ENCODE data around the gene ADCY2. TPM values are rescaled to one million over a fixed set of nuclear protein-coding genes. Genes with fewer than 3 reads are reported as not detected.

Gene ADCY2
- total and polyA plus RNA-seq, 4 experiments from 2014 or later: not detected

DNA sequence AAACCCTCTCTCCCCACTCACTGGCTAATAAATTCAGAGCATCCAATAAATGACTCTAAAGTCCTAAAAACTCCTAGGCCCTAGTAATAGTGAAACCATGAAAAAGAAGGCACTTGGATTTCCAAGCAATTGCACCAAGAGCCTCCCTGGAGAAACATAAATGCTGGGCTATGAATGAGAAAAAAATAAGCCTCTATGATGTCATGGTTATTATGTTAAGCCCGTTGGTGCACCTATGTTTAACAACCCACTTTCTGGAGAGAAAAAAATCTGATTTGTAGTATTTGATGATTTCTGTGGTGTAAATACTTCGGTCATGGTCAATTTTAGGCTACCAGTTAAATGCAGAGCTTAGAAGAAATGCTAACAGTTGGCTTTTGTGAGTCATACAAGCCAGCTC lies 446.6 kb downstream of the ADCY2 start:
- H3K9me3 ChIP-seq (ENCODE audit: control insufficient read depth in 1 of 2, low read length in 2 of 2): no peaks in the 10 kb centered on the region
- DNase-seq: no peak
- Mint-ChIP-seq H3K27me3 (peaks cover 21 to 25% of the 10 kb centered on the region in 2 donors), H3K4me1 (peaks cover 0 to 1% (median 0%) of the 10 kb centered on the region in 4 donors), H3K4me3 (no peak overlapping the region), H3K36me3 (no peaks in the 10 kb centered on the region), H3K27ac (no peak overlapping the region), H3K9me3 (peaks cover 0 to 4% (median 0%) of the 10 kb centered on the region in 8 donors)
- POLR2A ChIA-PET (ENCODE audit: partially characterized antibody): no interaction called here
- H3K27ac ChIP-seq (ENCODE audit: low read depth, low read length): no peak overlapping the region
- H3K4me3 ChIP-seq (ENCODE audit: low read length in 2 of 2): no peak overlapping the region
- intact Hi-C loops (cut with micrococcal nuclease): no loop called here
- CTCF ChIA-PET (ENCODE audit: partially characterized antibody): interaction anchor here (1.0 kb wide), 1 partner anchor 44 kb away, joined by 3 read pairs; no protein-coding TSS in a partner anchor
- peaks cover under 1% of the 10 kb centered on the region for H3K27me3 ChIP-seq (ENCODE audit: insufficient read depth, low read length)
- H3K4me1 ChIP-seq (ENCODE audit: insufficient read depth, low read length): no peaks in the 10 kb centered on the region
- no peaks in the 10 kb centered on the region for H3K36me3 ChIP-seq (ENCODE audit: insufficient read depth, low read length)

DNA sequence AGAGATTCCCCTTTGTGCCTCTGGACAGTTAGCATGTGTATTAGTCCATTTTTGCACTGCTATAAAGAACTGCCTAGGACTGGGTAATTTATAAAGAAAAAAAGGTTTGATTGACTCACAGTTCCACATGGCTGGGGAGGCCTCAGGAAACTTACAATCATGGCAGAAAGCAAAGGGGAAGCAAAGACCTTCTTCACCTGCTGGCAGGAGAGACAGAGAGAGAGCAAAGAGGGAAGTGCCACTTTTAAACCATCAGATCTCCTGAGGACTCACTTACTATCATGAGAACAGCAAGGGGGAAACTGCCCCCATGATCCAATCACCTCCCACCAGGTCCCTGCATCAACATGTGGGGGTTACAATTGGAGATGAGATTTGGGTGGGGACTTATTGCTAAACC lies 449.0 kb downstream of the ADCY2 start:
- Histone ChIP-seq H3K4me1 (ENCODE audit: insufficient read depth, low read length) (peaks cover 7% of the 10 kb centered on the region), H3K9me3 (ENCODE audit: control insufficient read depth in 1 of 2, low read length in 2 of 2) (no peaks in the 10 kb centered on the region), H3K27me3 (ENCODE audit: insufficient read depth, low read length) (peaks cover 13% of the 10 kb centered on the region), H3K4me3 (ENCODE audit: low read length in 2 of 2) (no peak overlapping the region), H3K27ac (ENCODE audit: low read depth, low read length) (no peak overlapping the region), H3K36me3 (ENCODE audit: insufficient read depth, low read length) (no peaks in the 10 kb centered on the region)
- DNase-seq: no peak
- no peak overlapping the region for H3K4me3 Mint-ChIP-seq
- H3K27ac Mint-ChIP-seq: no peak overlapping the region
- H3K4me1 Mint-ChIP-seq: peaks cover 0 to 8% (median 2%) of the 10 kb centered on the region in 4 donors
- intact Hi-C loops (cut with micrococcal nuclease): no loop called here
- ChIA-PET POLR2A (ENCODE audit: partially characterized antibody) (interaction anchor here (0.7 kb wide), 1 partner anchor 675 kb away, joined by 3 read pairs; no protein-coding TSS in a partner anchor), CTCF (ENCODE audit: partially characterized antibody) (interaction anchor here (1.8 to 2.4 kb wide), 2 partner anchors 11 to 13 kb away, joined by 4 to 12 read pairs; no protein-coding TSS in a partner anchor)
- H3K9me3 Mint-ChIP-seq: peaks cover 0 to 4% (median 0%) of the 10 kb centered on the region in 8 donors
- H3K27me3 Mint-ChIP-seq: peaks cover 27 to 31% of the 10 kb centered on the region in 2 donors
- no peaks in the 10 kb centered on the region for H3K36me3 Mint-ChIP-seq

DNA sequence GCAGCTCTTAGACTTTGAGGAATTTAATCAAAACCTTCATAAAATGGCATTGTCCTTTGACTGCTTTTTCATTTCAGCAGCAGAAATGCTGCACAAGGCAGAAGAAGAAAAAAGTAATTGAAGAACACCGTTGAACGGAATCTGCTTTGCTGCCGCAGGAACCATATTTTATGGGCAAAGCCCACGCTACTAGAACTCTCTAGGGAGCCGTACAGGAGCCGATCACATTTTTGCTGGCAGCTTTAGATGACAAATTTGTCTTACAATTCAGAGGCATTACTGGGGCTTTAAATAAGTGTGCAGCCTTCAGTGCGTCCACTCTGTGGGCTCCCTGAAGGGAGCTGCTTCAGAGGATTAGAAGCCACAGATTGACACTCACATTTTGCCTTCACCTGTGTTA lies 449.6 kb downstream of the ADCY2 start:
- H3K27me3 Mint-ChIP-seq: peaks cover 27 to 28% of the 10 kb centered on the region in 2 donors
- POLR2A ChIA-PET (ENCODE audit: partially characterized antibody): interaction anchor here (0.7 kb wide), 1 partner anchor 676 kb away, joined by 3 read pairs; no protein-coding TSS in a partner anchor

DNA sequence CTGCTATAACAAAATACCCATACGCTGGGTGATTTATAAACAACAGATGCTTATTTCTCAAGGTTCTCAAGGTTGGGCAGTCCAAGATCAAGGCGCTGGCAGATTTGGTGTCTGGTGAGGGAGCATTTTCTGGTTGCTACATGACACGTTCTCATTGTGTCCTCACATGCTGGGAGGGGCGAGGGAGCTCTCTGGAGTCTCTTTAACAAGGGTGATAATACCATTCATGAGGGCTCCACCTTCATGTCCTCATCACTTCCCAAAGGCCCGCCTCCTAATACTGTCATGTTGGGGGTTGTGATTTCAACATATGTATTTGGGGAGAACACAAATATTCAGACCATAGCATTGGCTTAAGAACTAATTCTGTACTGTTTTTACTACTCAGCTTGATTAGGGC lies 450.4 kb downstream of the ADCY2 start:
- no peaks in the 10 kb centered on the region for H3K36me3 ChIP-seq (ENCODE audit: insufficient read depth, low read length)
- CTCF ChIA-PET (ENCODE audit: partially characterized antibody): interaction anchor here (1.8 to 2.4 kb wide), 2 partner anchors 9 to 12 kb away, joined by 4 to 12 read pairs; no protein-coding TSS in a partner anchor
- H3K27me3 ChIP-seq (ENCODE audit: insufficient read depth, low read length): peaks cover 15% of the 10 kb centered on the region
- no peaks in the 10 kb centered on the region for H3K9me3 Mint-ChIP-seq
- no peak overlapping the region for H3K27ac ChIP-seq (ENCODE audit: low read depth, low read length)
- intact Hi-C loops (cut with micrococcal nuclease): no loop called here
- peaks cover 3 to 12% (median 7%) of the 10 kb centered on the region in 4 donors for H3K4me1 Mint-ChIP-seq
- no peak overlapping the region for H3K27ac Mint-ChIP-seq
- no peaks in the 10 kb centered on the region for H3K9me3 ChIP-seq (ENCODE audit: control insufficient read depth in 1 of 2, low read length in 2 of 2)
- DNase-seq: no peak
- no peaks in the 10 kb centered on the region for H3K36me3 Mint-ChIP-seq
- peaks cover 27% of the 10 kb centered on the region in 2 donors for H3K27me3 Mint-ChIP-seq
- peaks cover 15% of the 10 kb centered on the region for H3K4me1 ChIP-seq (ENCODE audit: insufficient read depth, low read length)
- H3K4me3 ChIP-seq (ENCODE audit: low read length in 2 of 2): no peak overlapping the region
- POLR2A ChIA-PET (ENCODE audit: partially characterized antibody): no interaction called here
- H3K4me3 Mint-ChIP-seq: no peak overlapping the region

More for the DNA sequence above, 449.6 kb downstream of the ADCY2 start:
- Mint-ChIP-seq H3K9me3 (peaks cover 0 to 4% (median 0%) of the 10 kb centered on the region in 8 donors), H3K4me3 (no peak overlapping the region), H3K36me3 (no peaks in the 10 kb centered on the region), H3K4me1 (peaks cover 0 to 8% (median 4%) of the 10 kb centered on the region in 4 donors), H3K27ac (no peak overlapping the region)
- CTCF ChIA-PET (ENCODE audit: partially characterized antibody): interaction anchor here (1.8 to 2.4 kb wide), 2 partner anchors 10 to 12 kb away, joined by 4 to 12 read pairs; no protein-coding TSS in a partner anchor
- Histone ChIP-seq H3K27me3 (ENCODE audit: insufficient read depth, low read length) (peaks cover 15% of the 10 kb centered on the region), H3K9me3 (ENCODE audit: control insufficient read depth in 1 of 2, low read length in 2 of 2) (no peaks in the 10 kb centered on the region), H3K36me3 (ENCODE audit: insufficient read depth, low read length) (no peaks in the 10 kb centered on the region), H3K4me1 (ENCODE audit: insufficient read depth, low read length) (peaks cover 11% of the 10 kb centered on the region), H3K4me3 (ENCODE audit: low read length in 2 of 2) (no peak overlapping the region), H3K27ac (ENCODE audit: low read depth, low read length) (no peak overlapping the region)
- intact Hi-C loops (cut with micrococcal nuclease): no loop called here
- DNase-seq: no peak

DNA sequence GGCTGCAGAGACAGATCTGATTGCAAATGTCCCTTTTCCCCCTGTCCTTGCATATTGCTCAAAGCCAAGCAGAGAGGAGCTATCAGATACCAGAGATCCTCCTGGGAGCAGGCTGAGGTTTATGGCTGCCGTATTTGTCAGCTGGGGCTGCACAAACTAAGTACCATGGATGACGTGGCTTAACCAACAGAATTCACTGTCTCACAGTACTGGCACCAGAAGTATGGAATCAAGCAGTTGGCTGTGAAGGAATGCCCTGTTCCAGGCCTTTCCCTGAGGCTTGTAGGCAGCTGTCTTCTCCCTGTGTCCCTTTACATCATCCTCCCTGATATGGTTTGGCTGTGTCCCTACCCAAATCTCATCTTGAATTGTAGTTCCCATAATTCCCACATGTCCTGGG lies 452.4 kb downstream of the ADCY2 start:
- Histone ChIP-seq H3K9me3 (ENCODE audit: control insufficient read depth in 1 of 2, low read length in 2 of 2) (no peaks in the 10 kb centered on the region), H3K4me3 (ENCODE audit: low read length in 2 of 2) (no peak overlapping the region), H3K4me1 (ENCODE audit: insufficient read depth, low read length) (peaks cover 26% of the 10 kb centered on the region), H3K27me3 (ENCODE audit: insufficient read depth, low read length) (peaks cover 15% of the 10 kb centered on the region), H3K27ac (ENCODE audit: low read depth, low read length) (no peak overlapping the region), H3K36me3 (ENCODE audit: insufficient read depth, low read length) (no peaks in the 10 kb centered on the region)
- H3K36me3 Mint-ChIP-seq: no peaks in the 10 kb centered on the region
- DNase-seq: no peak
- intact Hi-C loops (cut with micrococcal nuclease): no loop called here
- no peaks in the 10 kb centered on the region for H3K9me3 Mint-ChIP-seq
- CTCF ChIA-PET (ENCODE audit: partially characterized antibody): interaction anchor here (1.4 kb wide), 1 partner anchor 9 kb away, joined by 3 read pairs; no protein-coding TSS in a partner anchor
- peaks cover 14 to 31% (median 22%) of the 10 kb centered on the region in 4 donors for H3K4me1 Mint-ChIP-seq
- H3K4me3 Mint-ChIP-seq: no peak overlapping the region
- POLR2A ChIA-PET (ENCODE audit: partially characterized antibody): no interaction called here
- H3K27ac Mint-ChIP-seq: no peak overlapping the region
- peaks cover 23 to 27% of the 10 kb centered on the region in 2 donors for H3K27me3 Mint-ChIP-seq

DNA sequence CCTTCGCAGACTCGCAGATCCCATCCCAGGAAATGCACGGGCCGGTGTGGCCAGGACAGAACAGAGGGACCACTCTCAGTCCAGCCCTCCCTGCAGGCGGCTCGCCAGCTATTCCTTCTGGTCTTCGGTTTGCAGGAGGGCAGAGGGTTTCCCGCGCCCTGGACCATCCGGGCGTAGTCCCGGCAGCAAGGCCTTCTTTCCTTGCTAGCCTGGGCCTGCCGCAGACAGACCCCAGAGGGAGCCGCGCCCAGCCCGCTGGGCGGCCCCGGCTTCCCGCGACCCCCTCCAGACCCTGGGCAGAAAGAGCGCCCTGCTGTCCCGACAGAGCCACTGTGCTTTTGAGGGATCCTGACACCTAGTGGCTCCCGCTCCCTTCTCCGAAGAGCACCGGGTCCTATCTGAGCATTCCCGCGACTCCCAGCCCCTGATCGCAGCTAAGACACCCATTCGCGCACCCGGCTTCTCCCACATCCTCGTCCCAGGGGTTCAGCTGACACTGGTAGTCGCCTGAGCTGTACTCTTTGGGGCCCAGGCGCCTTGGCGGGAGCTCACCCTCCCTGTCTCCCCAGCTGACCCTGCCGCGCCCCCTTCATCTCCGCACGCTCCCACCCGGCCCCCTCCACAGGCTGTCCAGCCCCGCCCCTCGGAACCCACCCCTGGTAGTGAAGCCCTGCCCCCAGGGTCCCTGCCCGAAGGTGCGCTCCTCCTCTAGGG lies 453.9 kb downstream of the ADCY2 start:
- H3K27ac Mint-ChIP-seq: peak overlapping the region in 4 of 7 donors; percentile 70 to 84 (median 76)
- Histone ChIP-seq H3K36me3 (ENCODE audit: insufficient read depth, low read length) (no peaks in the 10 kb centered on the region), H3K27ac (ENCODE audit: low read depth, low read length) (no peak overlapping the region), H3K9me3 (ENCODE audit: control insufficient read depth in 1 of 2, low read length in 2 of 2) (no peaks in the 10 kb centered on the region), H3K4me1 (ENCODE audit: insufficient read depth, low read length) (peaks cover 26% of the 10 kb centered on the region), H3K4me3 (ENCODE audit: low read length in 2 of 2) (peak overlapping the region in 1 of 2 donors; percentile 41), H3K27me3 (ENCODE audit: insufficient read depth, low read length) (peaks cover 15% of the 10 kb centered on the region)
- POLR2A ChIA-PET (ENCODE audit: partially characterized antibody): interaction anchor here (2.8 kb wide), 1 partner anchor 20 kb away, joined by 19 read pairs; the partner anchor contains the start of genes FASTKD3 and MTRR
- CTCF ChIA-PET (ENCODE audit: partially characterized antibody): interaction anchor here (0.8 to 2.8 kb wide), 3 partner anchors 10 to 34 kb away, joined by 4 to 15 read pairs (median 11); no protein-coding TSS in a partner anchor
- peak overlapping the region; percentile 78 to 90 (median 85) for H3K4me3 Mint-ChIP-seq
- peak in 2 of 5 donors; percentile 10 for DNase-seq
- no peaks in the 10 kb centered on the region for H3K36me3 Mint-ChIP-seq
- intact Hi-C loops (cut with micrococcal nuclease): loop anchor here (1.0 kb wide), 1 partner anchor 19 kb away; the partner anchor contains the start of genes FASTKD3 and MTRR
- peaks cover 14 to 32% (median 22%) of the 10 kb centered on the region in 4 donors for H3K4me1 Mint-ChIP-seq
- no peaks in the 10 kb centered on the region for H3K9me3 Mint-ChIP-seq
- peaks cover 17% of the 10 kb centered on the region in 2 donors for H3K27me3 Mint-ChIP-seq

All from CD4-positive, alpha-beta memory T cell (primary cell).